ENCODE measurements around the gene VPS39. TPM values are rescaled to one million over a fixed set of nuclear protein-coding genes. Genes with fewer than 3 reads are reported as not detected.

The VPS39 gene
- total RNA-seq, 2 donors from 2014 or later = 33.1 to 38.3 TPM

DNA sequence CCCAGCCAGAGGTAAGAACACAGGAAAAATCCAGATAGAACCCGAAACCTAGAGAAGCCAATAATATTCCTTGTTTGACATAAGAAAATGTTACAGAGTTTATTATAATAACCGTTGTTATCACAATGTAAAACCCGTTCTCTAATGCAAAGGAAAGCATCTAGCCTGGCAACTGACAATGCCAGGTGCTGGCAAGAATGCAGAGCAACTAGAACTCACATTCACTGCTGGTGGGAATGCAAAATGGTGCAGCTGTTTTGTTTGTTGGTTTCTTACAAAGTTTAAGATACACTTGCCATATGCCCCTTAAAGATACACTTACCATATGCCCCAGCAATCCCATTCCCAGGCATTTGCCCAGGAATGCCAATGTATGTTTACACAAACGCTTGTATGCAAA, 23.4 kb downstream of the VPS39 start:
- no peak overlapping the region for H3K27ac ChIP-seq
- H3K27me3 ChIP-seq = no peaks in the 10 kb centered on the region
- no peak overlapping the region for H3K4me3 ChIP-seq
- no peak for DNase-seq (ENCODE audit: low spot score)
- TF ChIP-seq, protein P1, sequence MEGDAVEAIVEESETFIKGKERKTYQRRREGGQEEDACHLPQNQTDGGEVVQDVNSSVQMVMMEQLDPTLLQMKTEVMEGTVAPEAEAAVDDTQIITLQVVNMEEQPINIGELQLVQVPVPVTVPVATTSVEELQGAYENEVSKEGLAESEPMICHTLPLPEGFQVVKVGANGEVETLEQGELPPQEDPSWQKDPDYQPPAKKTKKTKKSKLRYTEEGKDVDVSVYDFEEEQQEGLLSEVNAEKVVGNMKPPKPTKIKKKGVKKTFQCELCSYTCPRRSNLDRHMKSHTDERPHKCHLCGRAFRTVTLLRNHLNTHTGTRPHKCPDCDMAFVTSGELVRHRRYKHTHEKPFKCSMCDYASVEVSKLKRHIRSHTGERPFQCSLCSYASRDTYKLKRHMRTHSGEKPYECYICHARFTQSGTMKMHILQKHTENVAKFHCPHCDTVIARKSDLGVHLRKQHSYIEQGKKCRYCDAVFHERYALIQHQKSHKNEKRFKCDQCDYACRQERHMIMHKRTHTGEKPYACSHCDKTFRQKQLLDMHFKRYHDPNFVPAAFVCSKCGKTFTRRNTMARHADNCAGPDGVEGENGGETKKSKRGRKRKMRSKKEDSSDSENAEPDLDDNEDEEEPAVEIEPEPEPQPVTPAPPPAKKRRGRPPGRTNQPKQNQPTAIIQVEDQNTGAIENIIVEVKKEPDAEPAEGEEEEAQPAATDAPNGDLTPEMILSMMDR (IDR thresholded peaks at IDR 0.05) = no peak
- H3K36me3 ChIP-seq = peaks cover 82% of the 10 kb centered on the region
- H3K4me1 ChIP-seq = no peaks in the 10 kb centered on the region
- no peaks in the 10 kb centered on the region for H3K9me3 ChIP-seq

DNA sequence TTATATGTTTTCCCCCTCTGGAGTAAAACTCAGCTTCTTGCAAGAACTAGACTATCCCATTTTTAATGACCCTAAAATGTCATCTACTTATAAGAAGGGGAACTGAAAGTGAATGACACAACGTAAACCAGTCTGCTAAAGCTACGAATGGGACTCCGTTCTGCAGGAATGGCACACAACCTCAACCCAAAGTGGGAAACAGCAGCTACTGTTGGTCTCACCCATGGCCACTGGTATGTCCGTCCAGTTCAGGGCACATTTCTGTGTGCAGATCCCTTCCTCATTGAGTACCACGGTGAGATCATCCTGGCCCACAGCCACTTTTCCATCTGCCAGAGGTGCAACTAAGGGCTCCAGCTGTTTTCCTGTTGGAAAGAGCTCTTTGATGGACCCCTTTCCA, 23.8 kb downstream of the VPS39 start:
- DNase-seq (ENCODE audit: low spot score) = no peak
- Histone ChIP-seq H3K27ac (no peak overlapping the region), H3K4me3 (no peak overlapping the region), H3K4me1 (no peaks in the 10 kb centered on the region), H3K27me3 (no peaks in the 10 kb centered on the region), H3K9me3 (no peaks in the 10 kb centered on the region), H3K36me3 (peaks cover 84% of the 10 kb centered on the region)
- TF ChIP-seq, protein P1 (IDR thresholded peaks at IDR 0.05) = no peak

DNA sequence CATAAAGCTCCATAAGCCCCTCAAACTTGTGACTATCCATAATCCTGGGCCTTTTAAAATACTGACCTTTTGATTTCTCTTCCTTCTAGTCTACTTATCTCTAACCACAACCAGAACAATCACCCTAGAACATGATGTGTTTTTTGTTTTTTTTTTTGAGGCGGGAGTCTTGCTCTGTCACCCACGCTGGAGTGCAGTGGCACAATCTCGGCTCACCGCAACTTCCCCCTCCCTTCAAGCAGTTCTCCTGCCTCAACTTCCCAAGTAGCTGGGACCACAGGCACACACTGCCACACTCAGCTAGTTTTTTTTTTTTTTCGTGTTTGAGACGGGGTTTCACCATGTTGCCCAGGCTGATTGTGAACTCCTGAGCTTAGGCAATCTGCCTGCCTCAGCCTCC, 25.1 kb downstream of the VPS39 start:
- H3K27ac ChIP-seq = no peak overlapping the region
- no peak overlapping the region for H3K4me3 ChIP-seq
- TF ChIP-seq, protein P1 (IDR thresholded peaks at IDR 0.05) = no peak
- DNase-seq (ENCODE audit: low spot score) = no peak
- no peaks in the 10 kb centered on the region for H3K4me1 ChIP-seq
- H3K36me3 ChIP-seq = peaks cover 76% of the 10 kb centered on the region
- no peaks in the 10 kb centered on the region for H3K27me3 ChIP-seq
- no peaks in the 10 kb centered on the region for H3K9me3 ChIP-seq

DNA sequence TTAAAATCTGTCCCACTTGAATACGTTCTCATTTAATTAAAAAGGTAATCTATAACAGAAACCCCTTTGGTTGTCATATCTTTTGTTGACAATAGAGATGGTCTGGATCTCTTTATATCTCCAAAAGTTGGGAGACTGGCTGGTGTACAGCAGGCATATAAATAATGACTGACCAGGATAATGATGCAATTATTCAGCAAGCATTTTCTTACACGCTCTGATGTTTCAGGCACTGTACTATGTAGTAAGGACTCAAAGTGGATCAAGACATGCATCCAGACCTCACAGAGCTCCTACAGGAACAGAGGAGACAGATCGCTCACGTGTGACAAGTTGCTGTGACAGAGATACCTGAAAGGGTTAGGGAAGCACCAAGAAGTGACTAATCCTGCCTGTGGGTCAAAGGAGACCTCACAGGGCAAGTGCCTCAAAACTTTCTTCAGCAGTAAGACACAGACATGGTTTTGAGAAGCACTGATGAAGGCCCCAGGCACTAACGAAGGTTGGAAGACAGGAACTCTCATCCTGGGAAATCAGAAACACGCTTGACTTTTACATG, 25.7 kb downstream of the VPS39 start:
- Histone ChIP-seq H3K27ac (no peak overlapping the region), H3K36me3 (peaks cover 76% of the 10 kb centered on the region), H3K27me3 (no peaks in the 10 kb centered on the region), H3K4me3 (no peak overlapping the region), H3K9me3 (no peaks in the 10 kb centered on the region), H3K4me1 (no peaks in the 10 kb centered on the region)
- DNase-seq (ENCODE audit: low spot score) = no peak
- TF ChIP-seq, protein P1 (IDR thresholded peaks at IDR 0.05) = no peak

DNA sequence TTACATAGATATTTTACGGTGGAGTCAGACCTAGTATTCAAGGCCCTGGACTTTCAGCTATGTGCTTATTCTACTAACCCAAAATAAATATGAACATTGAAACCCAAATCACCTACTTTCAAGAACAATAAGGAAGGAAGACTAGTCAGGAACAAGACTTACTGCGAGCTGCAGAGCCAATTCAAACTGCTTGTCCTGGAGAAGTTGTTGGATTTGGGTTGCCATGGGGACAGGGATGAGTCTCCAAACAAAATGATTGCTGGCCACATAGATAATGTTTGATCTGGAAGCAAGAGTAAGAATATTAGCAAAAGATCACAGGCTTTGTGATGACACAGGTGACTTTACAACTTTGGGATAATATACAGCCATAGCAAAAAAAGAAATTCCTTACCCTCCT, 30.0 kb downstream of the VPS39 start:
- DNase-seq (ENCODE audit: low spot score) = no peak
- TF ChIP-seq, protein P1 (IDR thresholded peaks at IDR 0.05) = no peak
- peaks cover 65% of the 10 kb centered on the region for H3K36me3 ChIP-seq
- no peaks in the 10 kb centered on the region for H3K27me3 ChIP-seq
- no peaks in the 10 kb centered on the region for H3K9me3 ChIP-seq
- H3K4me3 ChIP-seq = no peak overlapping the region
- H3K27ac ChIP-seq = no peak overlapping the region
- peaks cover 0 to 5% of the 10 kb centered on the region in 2 donors for H3K4me1 ChIP-seq

DNA sequence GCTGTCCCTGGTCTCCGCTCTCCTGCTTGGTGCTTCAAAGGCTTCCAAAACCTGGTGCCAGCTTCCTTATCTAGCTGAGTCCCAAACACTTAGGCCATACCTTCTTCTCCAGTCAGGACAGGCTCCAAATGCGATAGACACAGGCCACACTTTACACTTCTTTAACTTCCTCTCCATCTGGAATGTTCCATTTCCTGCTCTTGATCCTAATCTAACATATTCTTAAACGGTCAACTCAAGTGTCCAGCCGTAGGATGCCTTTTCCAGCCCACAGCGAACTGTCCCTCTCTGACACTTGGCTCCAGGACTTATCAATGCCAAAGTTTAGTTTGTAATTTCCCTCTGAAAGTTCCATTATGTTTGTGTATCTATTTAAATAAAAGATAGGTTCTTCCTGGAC, 32.4 kb downstream of the VPS39 start:
- no peaks in the 10 kb centered on the region for H3K9me3 ChIP-seq
- H3K27ac ChIP-seq = no peak overlapping the region
- peaks cover 0 to 8% of the 10 kb centered on the region in 2 donors for H3K4me1 ChIP-seq
- peaks cover 72% of the 10 kb centered on the region for H3K36me3 ChIP-seq
- TF ChIP-seq, protein P1 (IDR thresholded peaks at IDR 0.05) = no peak
- no peak overlapping the region for H3K4me3 ChIP-seq
- no peak for DNase-seq (ENCODE audit: low spot score)
- H3K27me3 ChIP-seq = no peaks in the 10 kb centered on the region

Data from right atrium auricular region (tissue), 2 donors.